ENCODE data around the gene WFIKKN1.

WFIKKN1 gene

DNA sequence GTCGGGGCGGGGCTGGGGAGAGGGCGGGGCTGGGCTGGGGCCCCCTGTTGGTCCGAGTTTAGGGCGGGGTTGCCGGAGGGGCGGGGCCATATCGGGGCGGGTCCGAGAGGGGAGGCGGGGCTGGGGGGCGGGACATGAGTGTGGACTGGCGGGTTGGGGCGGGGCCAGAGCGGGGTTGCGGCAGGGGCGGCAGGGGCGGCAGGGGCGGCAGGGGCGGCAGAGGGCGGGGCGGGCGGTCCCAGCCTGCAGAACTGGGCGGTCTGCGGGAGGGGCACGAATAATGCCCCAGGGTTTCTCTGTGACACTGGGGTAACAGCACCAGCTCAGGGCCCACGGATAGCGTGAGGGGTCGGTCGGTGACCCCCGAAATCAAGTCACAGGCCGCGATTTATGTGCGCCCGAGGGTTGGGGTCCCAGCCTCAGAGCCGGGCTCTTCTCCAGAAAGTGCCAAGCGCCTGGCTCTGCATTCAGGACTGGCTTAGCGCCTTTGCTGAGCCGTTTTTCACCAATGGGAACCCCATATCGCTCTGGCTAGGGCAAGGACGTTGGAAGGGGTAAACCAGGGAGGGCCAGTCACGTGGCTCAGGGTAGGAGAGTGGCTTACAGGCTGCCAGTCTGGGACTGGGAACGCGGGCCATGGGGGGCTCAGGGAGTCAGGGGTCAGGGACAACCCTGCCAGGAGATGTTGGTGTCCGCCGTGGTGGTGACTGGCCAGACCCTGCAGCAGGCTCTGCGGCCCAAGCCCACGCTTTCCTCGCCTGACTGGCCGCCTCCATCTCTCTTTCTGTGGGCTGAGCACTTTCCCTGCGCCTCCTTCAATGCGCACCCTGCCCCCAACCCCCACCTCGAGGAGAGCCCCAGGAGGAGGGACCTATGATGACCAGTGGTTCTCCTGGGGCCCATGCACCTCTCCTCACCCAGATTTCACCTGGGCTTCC lies 6.6 kb downstream of the WFIKKN1 start:
- no peaks in the 10 kb centered on the region for H3K9me3 Mint-ChIP-seq
- peak; percentile 54 for ATAC-seq
- H3K27me3 Mint-ChIP-seq = peaks cover 7% of the 10 kb centered on the region
- H3K4me1 Mint-ChIP-seq = peaks cover 34% of the 10 kb centered on the region
- peak overlapping the region; percentile 96 to 100 for H3K4me3 Mint-ChIP-seq
- peak overlapping the region; percentile 95 to 100 for H3K27ac Mint-ChIP-seq
- DNase-seq = no peak

DNA sequence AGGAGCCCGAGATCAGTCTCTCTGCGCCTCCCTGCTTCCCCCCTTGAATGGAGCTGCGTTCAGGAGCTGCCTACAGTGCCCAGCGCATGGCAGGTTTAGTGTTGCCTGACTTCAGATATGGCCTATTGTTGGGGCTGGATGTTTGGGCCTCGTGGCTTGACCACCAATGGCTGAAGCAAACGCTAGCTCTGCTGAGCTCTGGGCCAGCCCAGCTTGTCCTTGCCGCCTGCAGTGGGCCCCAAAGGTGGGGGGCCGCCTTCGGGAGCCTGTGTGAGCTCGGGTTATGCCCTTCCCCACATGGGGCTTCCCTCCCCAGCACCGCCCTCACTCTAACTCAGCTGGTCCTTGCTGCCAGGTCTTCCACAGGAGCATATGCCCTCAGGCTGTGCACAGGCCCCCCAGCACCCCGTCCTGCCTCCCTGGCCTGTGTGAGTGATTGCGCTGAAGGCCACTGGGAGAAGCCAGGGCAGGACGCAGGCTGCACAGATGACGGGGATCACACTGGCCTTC lies 7.3 kb downstream of the WFIKKN1 start:
- Mint-ChIP-seq H3K27me3 (peaks cover 7% of the 10 kb centered on the region), H3K4me3 (peak overlapping the region in 1 of 2 donors; percentile 44), H3K27ac (no peak overlapping the region)

DNA sequence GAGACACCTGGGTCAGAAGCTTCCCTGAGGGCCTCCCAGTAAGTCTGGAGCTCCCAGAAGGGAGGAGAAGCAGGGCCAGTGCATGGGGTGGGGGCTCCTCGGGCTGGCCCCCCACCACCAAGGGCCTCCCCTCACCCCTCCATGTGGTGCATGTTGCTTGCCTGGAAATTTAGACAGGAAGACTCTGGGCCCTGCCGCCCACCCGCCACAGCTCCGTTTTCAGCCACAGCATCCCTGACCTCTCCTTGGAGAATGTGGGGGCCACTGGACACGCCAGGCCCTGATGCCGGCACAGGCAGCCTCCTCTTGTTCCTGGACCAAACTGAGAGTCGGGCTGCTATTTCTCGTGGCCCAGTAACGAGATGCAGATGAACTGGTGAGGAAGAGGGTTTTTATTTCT lies 8.1 kb downstream of the WFIKKN1 start:
- no peak for DNase-seq
- no peaks in the 10 kb centered on the region for H3K9me3 Mint-ChIP-seq
- peaks cover 7% of the 10 kb centered on the region for H3K27me3 Mint-ChIP-seq
- peaks cover 48% of the 10 kb centered on the region for H3K4me1 Mint-ChIP-seq
- ATAC-seq = no peak
- no peak overlapping the region for H3K27ac Mint-ChIP-seq
- H3K4me3 Mint-ChIP-seq = no peak overlapping the region

More for the DNA sequence above, 7.3 kb downstream of the WFIKKN1 start:
- ATAC-seq (no peak), DNase-seq (no peak)
- Mint-ChIP-seq H3K9me3 (no peaks in the 10 kb centered on the region), H3K4me1 (peaks cover 41% of the 10 kb centered on the region)

DNA sequence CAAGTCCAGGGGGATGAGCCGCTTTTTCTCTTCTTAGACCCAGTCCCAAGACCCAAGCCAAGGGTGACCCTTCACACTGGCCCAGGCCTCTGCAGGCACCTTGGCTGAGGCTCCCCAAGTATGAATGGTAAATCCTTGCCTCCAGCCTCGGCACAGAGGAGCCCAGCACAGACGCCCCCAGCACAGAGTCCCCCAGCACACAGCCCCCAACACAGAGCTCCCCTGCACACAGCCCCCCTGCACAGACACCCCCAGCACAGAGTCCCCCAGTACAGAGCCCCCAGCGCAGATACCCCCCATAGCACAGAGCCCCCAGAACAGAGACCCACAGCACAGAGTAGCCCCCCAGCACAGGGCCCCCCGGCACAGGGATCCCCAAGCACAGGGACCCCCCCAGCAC lies 9.8 kb downstream of the WFIKKN1 start:
- peaks cover 7% of the 10 kb centered on the region for H3K27me3 Mint-ChIP-seq
- peaks cover 52% of the 10 kb centered on the region for H3K4me1 Mint-ChIP-seq

DNA sequence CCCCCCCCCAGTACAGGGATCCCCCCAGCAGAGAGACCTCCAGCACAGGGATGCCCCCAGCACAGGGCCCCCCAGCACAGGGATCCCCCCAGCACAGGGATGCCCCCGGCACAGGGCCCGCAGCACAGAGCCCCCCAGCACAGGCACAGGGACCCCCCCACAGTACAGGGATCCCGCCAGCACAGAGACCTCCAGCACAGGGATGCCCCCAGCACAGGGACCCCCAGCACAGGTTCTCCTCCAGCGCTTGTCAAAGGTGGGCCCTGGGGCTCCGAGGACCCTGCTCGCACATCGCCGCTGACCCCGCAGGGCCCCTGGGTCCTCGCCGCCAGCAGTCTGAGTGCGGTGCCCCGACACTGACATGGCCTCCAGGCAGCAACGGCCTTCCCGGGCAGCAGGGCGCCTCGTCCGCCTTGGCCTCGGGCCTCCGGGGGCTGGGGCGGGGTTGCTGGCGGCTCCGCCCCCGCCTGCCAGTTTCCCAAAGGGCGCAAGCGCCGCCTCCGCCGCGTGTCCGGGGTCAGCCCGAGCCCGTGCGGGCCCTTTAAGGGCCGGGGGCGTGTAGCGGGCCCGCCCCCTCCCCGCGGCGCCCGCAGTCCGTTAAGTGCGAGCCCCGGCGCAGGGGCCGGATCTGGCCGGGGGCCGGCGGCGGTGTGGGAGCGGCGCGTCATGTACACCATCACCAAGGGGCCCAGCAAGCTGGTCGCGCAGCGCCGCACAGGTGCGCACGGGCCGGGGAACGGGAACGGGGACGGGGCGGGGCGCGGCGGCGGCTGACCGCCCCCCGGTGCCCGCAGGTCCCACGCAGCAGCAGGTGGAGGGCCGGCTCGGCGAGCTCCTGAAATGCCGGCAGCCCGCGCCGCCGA lies 10.8 kb downstream of the WFIKKN1 start, which contains the start of gene MCRIP2:
Gene MCRIP2, plus strand, starts transcription at position 503 of the 863 bp plus-strand sequence. Its CDS starts 164 bp downstream, at position 667.
- DNase-seq = peak; percentile 76 to 82
- peak within 1 kb of the TSS; percentile 81 to 86 for H3K4me3 Mint-ChIP-seq
- no peaks in the 10 kb centered on the region for H3K9me3 Mint-ChIP-seq
- ATAC-seq = peak; percentile 67
- H3K4me1 Mint-ChIP-seq = peaks cover 58% of the 10 kb centered on the region
- peaks cover 5% of the 10 kb centered on the region for H3K27me3 Mint-ChIP-seq
- no peak within 1 kb of the TSS for H3K27ac Mint-ChIP-seq

More for the DNA sequence above, 9.8 kb downstream of the WFIKKN1 start:
- peak overlapping the region; percentile 66 to 68 for H3K4me3 Mint-ChIP-seq
- no peak for ATAC-seq
- no peak for DNase-seq
- H3K27ac Mint-ChIP-seq = no peak overlapping the region
- no peaks in the 10 kb centered on the region for H3K9me3 Mint-ChIP-seq

DNA sequence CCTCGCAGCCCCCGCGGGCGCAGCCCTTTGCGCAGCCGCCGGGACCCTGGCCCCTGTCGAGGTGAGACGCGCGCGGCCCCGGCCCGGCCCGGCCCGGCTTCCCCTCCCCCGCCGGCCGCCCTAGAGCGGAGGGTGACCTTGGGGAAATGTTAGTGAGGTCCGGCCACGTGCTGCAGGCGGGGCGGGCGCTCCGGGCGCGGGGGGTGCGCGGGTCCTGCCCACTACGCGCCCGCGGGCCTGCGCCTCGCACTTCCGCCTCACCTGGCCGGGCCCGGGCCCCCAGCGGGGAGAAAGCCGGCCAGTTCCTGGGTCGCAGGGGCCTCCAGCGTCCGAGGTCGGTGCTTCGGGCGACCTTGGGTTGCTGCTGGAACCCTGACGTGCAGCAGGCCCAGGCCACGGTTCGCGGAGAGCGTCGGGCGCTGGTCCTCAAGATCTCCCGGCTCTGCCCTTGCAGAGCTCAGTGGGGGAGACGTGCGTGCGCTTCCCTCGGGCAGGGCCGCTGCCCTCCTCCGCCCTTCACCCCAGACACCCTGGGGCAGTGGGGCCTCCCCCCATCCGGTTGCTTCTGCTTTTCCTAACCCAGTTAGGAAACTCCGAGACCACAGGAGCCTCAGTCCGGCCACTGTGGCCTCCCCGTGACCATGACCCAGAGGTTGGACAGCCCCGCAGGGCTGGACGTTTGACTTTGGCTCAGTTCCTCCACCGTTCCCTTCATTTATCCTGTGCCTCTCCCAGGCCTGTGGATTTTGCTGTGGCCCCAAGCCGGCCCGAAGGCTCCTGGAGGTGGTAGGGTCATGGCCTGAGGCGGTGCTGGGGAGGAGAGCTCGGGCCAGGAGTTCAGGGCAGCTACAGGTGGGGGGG lies 11.6 kb downstream of the WFIKKN1 start:
- H3K4me1 Mint-ChIP-seq = peaks cover 60% of the 10 kb centered on the region
- H3K9me3 Mint-ChIP-seq = no peaks in the 10 kb centered on the region
- H3K4me3 Mint-ChIP-seq = peak overlapping the region; percentile 81 to 86
- no peaks in the 10 kb centered on the region for H3K27me3 Mint-ChIP-seq
- peak overlapping the region in 1 of 2 donors; percentile 27 for H3K27ac Mint-ChIP-seq
- DNase-seq = peak in 1 of 2 donors; percentile 39
- ATAC-seq = peak; percentile 41

DNA sequence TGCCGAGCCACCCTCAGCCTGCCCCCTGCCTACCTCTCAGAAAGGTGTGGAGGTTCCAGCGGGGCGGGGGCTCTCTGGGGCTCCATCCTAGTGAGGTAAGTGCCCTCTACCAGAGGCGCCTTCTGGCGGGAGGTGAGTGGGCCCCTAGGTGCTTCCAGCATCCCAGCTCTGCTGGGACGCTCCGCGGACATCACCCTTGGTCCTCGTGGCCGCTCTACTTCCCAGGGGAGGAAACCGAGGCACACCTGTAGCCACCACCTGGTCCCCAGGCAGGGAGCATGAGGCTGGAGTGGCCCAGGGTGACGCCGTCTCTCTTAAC lies 12.2 kb downstream of the WFIKKN1 start:
- Mint-ChIP-seq H3K27ac (peak overlapping the region in 1 of 2 donors; percentile 74), H3K4me3 (peak overlapping the region; percentile 81 to 86), H3K9me3 (no peaks in the 10 kb centered on the region), H3K27me3 (no peaks in the 10 kb centered on the region), H3K4me1 (peaks cover 60% of the 10 kb centered on the region)
- DNase-seq (no peak), ATAC-seq (no peak)

DNA sequence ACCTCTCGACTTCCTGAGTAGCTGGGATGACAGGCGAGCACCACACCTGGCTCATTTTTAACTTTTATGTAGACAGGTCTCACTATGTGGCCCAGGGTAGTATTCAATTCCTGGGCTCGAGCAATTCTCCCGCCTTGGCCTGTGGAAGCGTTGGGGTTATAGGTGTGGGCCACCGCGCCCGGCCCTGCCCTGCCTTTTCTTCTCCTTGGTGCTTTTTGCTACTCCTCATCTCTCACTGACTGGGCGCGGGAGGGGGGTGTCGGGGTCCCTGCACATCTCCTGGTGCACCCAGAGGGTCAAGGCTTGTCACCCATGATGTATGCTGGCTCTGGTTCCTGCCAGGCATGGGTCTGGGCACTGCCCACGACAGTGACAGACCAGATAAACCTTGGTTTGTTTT lies 13.8 kb downstream of the WFIKKN1 start:
- no peak for ATAC-seq
- Mint-ChIP-seq H3K27ac (peak overlapping the region in 1 of 2 donors; percentile 69), H3K27me3 (no peaks in the 10 kb centered on the region), H3K4me1 (peaks cover 59% of the 10 kb centered on the region), H3K4me3 (peak overlapping the region; percentile 81 to 86), H3K9me3 (no peaks in the 10 kb centered on the region)
- no peak for DNase-seq

DNA sequence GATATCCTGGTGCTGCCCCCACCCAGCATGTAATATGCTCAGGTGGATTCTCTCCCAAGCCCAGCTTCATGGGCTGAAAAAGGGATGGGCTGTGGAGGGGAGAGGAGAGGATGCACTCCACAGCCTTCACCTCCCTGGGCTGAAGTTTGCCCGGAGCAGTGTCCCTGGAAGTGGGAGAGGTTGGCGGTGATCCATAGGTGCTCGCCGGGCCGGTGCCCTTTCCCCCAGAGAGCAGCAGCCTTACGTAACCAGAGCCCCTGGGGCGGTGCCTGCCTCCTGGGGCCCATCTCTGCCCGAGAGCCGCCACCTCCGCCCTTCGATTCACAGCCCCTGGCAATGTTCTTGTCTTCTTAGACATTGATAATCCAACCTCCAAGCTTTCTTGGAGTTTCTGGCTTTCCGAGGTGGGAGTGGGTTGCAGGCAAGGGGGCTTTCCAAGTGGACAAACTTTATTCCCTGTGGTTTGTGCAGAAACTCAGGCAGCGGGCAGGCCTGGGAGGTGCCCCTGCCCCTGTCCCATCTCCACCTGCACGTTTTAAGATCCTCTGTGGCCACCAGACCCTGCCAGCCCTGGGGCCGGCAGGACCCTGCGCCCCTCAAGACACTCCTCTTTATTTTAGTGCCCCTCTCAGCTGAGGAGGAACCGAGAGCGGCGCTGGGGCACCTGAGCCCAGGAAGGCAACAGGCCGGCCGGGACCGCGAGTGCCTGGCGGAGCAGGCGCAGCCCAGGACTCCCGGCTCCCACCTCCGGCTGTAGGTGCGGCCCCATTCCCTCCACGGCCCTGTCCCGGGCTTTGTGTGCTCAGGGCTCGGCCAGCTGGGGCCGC lies 15.3 kb downstream of the WFIKKN1 start:
- Mint-ChIP-seq H3K4me3 (no peak overlapping the region), H3K27ac (no peak overlapping the region), H3K27me3 (no peaks in the 10 kb centered on the region), H3K4me1 (peaks cover 71% of the 10 kb centered on the region), H3K9me3 (no peaks in the 10 kb centered on the region)
- DNase-seq (no peak), ATAC-seq (no peak)

DNA sequence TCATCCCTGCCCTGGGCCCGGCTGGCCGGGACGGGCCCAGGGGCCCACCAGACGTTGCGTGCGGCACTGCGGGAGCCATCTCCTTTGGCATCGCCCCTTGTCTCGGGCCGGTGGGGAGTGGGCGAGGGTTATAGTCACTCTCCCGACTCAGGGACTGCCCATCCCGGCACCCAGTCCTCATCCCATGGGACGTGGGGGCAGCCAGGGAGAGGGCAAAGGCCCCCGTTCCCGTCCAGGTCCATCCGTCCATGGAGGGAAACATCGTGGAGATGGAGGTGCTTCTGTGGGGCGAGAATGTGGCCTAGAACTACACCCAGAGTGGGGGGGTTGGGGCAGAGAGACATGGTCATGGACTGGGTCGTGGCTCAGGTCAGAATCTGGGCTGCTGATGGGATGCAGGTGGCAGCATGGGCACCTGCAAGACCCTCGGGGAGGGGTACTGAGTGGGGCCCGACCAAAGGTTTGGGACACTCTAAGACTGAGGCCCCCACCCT lies 15.9 kb downstream of the WFIKKN1 start:
- ATAC-seq (no peak), DNase-seq (no peak)
- peaks cover 78% of the 10 kb centered on the region for H3K4me1 Mint-ChIP-seq
- no peaks in the 10 kb centered on the region for H3K27me3 Mint-ChIP-seq
- no peaks in the 10 kb centered on the region for H3K9me3 Mint-ChIP-seq
- H3K4me3 Mint-ChIP-seq = no peak overlapping the region
- H3K27ac Mint-ChIP-seq = no peak overlapping the region

DNA sequence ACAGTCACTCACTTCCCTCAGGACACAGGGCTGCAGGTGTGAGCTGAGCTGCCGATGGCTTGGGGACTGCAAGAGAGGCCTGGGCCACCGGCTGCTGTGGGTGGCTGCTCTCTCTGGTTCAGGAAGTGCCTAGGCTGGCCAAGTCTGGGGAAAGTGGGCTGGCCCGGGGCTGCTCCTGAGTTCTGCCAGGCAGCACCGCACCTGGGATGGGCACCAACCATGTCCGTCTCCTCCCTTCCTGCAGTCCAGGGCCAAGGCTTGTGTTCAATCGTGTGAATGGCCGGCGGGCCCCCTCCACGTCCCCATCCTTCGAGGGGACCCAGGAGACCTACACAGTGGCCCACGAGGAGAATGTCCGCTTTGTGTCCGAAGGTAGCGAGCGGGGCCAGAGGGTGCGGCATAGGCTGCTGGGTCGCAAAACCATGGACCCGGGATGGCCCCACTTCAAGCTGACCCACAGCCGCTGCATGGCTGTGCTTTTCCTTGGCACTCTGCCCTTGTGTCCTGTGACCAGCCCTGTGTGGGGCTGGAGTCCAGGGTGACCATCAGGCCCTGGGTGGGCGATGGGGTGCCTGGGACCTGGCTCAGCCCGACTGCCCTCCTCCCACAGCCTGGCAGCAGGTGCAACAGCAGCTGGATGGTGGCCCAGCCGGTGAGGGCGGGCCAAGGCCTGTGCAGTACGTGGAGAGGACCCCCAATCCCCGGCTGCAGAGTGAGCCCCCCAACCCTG lies 16.6 kb downstream of the WFIKKN1 start:
- H3K27me3 Mint-ChIP-seq = no peaks in the 10 kb centered on the region
- peak overlapping the region in 1 of 2 donors; percentile 58 for H3K4me3 Mint-ChIP-seq

DNA sequence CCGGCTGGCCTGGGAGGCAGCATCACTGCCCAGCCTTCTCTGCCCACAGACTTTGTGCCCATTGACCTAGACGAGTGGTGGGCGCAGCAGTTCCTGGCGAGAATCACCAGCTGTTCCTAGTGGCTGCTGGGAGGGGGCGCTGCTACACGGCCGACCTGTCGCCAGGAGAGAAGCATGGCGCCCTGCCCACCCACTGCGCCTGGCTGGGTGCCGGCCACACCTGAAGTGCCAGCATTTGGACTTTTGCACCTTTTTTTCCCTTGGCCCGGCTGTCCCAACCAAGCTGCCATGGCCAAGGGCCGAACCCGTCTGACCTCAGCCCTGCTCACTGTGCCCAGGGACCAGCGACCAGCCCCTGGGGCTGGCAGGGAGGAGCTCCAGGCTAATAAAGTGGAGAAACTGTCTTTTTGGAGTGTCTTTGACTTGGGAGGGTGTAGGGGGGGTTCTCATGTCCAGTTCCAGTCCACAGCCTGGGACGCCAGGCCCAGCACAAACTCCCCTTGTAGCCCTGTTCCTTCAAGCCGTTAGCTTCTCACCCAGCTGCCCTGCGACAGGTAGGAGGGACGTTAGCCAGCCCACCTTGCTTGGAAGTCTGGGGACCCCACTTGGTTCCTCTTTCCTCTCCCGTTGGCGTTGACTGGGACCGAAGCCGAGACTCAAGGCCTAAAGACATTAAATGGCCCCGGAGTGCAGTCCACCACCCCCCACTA lies 17.4 kb downstream of the WFIKKN1 start:
- DNase-seq (peak; percentile 34 to 57), ATAC-seq (peak; percentile 19)
- H3K4me3 Mint-ChIP-seq = peak overlapping the region; percentile 86 to 90
- H3K4me1 Mint-ChIP-seq = peaks cover 70% of the 10 kb centered on the region
- peak overlapping the region; percentile 52 to 94 for H3K27ac Mint-ChIP-seq
- H3K9me3 Mint-ChIP-seq = no peaks in the 10 kb centered on the region
- no peaks in the 10 kb centered on the region for H3K27me3 Mint-ChIP-seq

More for the DNA sequence above, 16.6 kb downstream of the WFIKKN1 start:
- no peak for ATAC-seq
- no peak overlapping the region for H3K27ac Mint-ChIP-seq
- no peaks in the 10 kb centered on the region for H3K9me3 Mint-ChIP-seq
- peaks cover 78% of the 10 kb centered on the region for H3K4me1 Mint-ChIP-seq
- no peak for DNase-seq

All from stimulated activated naive CD8-positive, alpha-beta T cell treated with anti-CD3 and anti-CD28 coated beads, Interleukin-15, amount 100 ng/mL, for 72 hours (primary cell).